Measurements from ENCODE around the gene BRD8.

Gene BRD8, protein sequence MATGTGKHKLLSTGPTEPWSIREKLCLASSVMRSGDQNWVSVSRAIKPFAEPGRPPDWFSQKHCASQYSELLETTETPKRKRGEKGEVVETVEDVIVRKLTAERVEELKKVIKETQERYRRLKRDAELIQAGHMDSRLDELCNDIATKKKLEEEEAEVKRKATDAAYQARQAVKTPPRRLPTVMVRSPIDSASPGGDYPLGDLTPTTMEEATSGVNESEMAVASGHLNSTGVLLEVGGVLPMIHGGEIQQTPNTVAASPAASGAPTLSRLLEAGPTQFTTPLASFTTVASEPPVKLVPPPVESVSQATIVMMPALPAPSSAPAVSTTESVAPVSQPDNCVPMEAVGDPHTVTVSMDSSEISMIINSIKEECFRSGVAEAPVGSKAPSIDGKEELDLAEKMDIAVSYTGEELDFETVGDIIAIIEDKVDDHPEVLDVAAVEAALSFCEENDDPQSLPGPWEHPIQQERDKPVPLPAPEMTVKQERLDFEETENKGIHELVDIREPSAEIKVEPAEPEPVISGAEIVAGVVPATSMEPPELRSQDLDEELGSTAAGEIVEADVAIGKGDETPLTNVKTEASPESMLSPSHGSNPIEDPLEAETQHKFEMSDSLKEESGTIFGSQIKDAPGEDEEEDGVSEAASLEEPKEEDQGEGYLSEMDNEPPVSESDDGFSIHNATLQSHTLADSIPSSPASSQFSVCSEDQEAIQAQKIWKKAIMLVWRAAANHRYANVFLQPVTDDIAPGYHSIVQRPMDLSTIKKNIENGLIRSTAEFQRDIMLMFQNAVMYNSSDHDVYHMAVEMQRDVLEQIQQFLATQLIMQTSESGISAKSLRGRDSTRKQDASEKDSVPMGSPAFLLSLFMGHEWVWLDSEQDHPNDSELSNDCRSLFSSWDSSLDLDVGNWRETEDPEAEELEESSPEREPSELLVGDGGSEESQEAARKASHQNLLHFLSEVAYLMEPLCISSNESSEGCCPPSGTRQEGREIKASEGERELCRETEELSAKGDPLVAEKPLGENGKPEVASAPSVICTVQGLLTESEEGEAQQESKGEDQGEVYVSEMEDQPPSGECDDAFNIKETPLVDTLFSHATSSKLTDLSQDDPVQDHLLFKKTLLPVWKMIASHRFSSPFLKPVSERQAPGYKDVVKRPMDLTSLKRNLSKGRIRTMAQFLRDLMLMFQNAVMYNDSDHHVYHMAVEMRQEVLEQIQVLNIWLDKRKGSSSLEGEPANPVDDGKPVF

GRCh38 chr5:138178516-138179276, at the start of gene BRD8, which contains the start of gene KIF20A:
BRD8 (minus strand) TSS chr5:138178630; CDS start chr5:138178614, 16 bp downstream.
KIF20A (plus strand) TSS chr5:138179112; CDS start chr5:138179681, 569 bp downstream.
- Histone ChIP-seq H3K9me3 (ENCODE audit: insufficient read depth, low read length, severe bottlenecking) (no peaks in the 10 kb centered on the region), H3K79me2 (ENCODE audit: insufficient read depth, low read length) (peaks cover 77% of the 10 kb centered on the region), H2AFZ (ENCODE audit: low read depth, low read length) (peak within 1 kb of the TSS; percentile 95), H3K36me3 (ENCODE audit: insufficient read depth, low read length) (peaks cover 68% of the 10 kb centered on the region), H3K9ac (ENCODE audit: low read depth, low read length) (peak within 1 kb of the TSS; percentile 84), H3K27me3 (ENCODE audit: insufficient read depth, low read length, poor library complexity) (no peaks in the 10 kb centered on the region), H4K20me1 (ENCODE audit: insufficient read depth, low read length) (peaks cover 12% of the 10 kb centered on the region; the same call in 1 of the 2 replicates), H3K4me2 (ENCODE audit: insufficient read depth, low read length) (peak within 1 kb of the TSS; percentile 80), H3K27ac (ENCODE audit: low read length) (peak within 1 kb of the TSS; percentile 98), H3K4me1 (ENCODE audit: insufficient read depth, low read length) (peaks cover 42% of the 10 kb centered on the region), H3K4me3 (ENCODE audit: low read depth in 1 of 2, low read length in 2 of 2) (peak within 1 kb of the TSS; percentile 76 to 87)
- ATAC-seq (ENCODE audit: insufficient read depth, low read depth) (peak; percentile 86), DNase-seq (peak; percentile 95)
- TF ChIP-seq, protein P1, sequence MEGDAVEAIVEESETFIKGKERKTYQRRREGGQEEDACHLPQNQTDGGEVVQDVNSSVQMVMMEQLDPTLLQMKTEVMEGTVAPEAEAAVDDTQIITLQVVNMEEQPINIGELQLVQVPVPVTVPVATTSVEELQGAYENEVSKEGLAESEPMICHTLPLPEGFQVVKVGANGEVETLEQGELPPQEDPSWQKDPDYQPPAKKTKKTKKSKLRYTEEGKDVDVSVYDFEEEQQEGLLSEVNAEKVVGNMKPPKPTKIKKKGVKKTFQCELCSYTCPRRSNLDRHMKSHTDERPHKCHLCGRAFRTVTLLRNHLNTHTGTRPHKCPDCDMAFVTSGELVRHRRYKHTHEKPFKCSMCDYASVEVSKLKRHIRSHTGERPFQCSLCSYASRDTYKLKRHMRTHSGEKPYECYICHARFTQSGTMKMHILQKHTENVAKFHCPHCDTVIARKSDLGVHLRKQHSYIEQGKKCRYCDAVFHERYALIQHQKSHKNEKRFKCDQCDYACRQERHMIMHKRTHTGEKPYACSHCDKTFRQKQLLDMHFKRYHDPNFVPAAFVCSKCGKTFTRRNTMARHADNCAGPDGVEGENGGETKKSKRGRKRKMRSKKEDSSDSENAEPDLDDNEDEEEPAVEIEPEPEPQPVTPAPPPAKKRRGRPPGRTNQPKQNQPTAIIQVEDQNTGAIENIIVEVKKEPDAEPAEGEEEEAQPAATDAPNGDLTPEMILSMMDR (IDR thresholded peaks at IDR 0.05; ENCODE audit: borderline replicate concordance, extremely low read depth, low read length, poor library complexity, severe bottlenecking), result no peak
- no peak for TF ChIP-seq EZH2 (IDR thresholded peaks at IDR 0.05; ENCODE audit: borderline replicate concordance, low read depth, low read length, severe bottlenecking)

- no peak overlapping the region for H3K4me2 ChIP-seq (ENCODE audit: insufficient read depth, low read length)
- peaks cover 10% of the 10 kb centered on the region for H3K9me3 ChIP-seq (ENCODE audit: insufficient read depth, low read length, severe bottlenecking)
- H3K4me1 ChIP-seq (ENCODE audit: insufficient read depth, low read length), result peaks cover 8% of the 10 kb centered on the region
- no peaks in the 10 kb centered on the region for H4K20me1 ChIP-seq (ENCODE audit: insufficient read depth, low read length)
- ATAC-seq (ENCODE audit: insufficient read depth, low read depth) (no peak), DNase-seq (no peak)
- no peaks in the 10 kb centered on the region for H3K36me3 ChIP-seq (ENCODE audit: insufficient read depth, low read length)
- no peaks in the 10 kb centered on the region for H3K27me3 ChIP-seq (ENCODE audit: insufficient read depth, low read length, poor library complexity)
- H3K9ac ChIP-seq (ENCODE audit: low read depth, low read length), result no peak overlapping the region
- H2AFZ ChIP-seq (ENCODE audit: low read depth, low read length), result no peak overlapping the region
- H3K4me3 ChIP-seq (ENCODE audit: low read depth in 1 of 2, low read length in 2 of 2), result no peak overlapping the region
- no peaks in the 10 kb centered on the region for H3K79me2 ChIP-seq (ENCODE audit: insufficient read depth, low read length)
- no peak for TF ChIP-seq EZH2 (IDR thresholded peaks at IDR 0.05; ENCODE audit: borderline replicate concordance, low read depth, low read length, severe bottlenecking)
- TF ChIP-seq, protein P1 (IDR thresholded peaks at IDR 0.05; ENCODE audit: borderline replicate concordance, extremely low read depth, low read length, poor library complexity, severe bottlenecking), result no peak
- H3K27ac ChIP-seq (ENCODE audit: low read length), result no peak overlapping the region
Measured at GRCh38 chr5:138226910-138227309, 48.5 kb upstream of the BRD8 start.

- no peak overlapping the region for H3K27ac ChIP-seq (ENCODE audit: low read length)
- no peak overlapping the region for H3K4me3 ChIP-seq (ENCODE audit: low read depth in 1 of 2, low read length in 2 of 2)
- no peak overlapping the region for H2AFZ ChIP-seq (ENCODE audit: low read depth, low read length)
- no peaks in the 10 kb centered on the region for H4K20me1 ChIP-seq (ENCODE audit: insufficient read depth, low read length)
- DNase-seq (no peak), ATAC-seq (ENCODE audit: insufficient read depth, low read depth) (no peak)
- H3K27me3 ChIP-seq (ENCODE audit: insufficient read depth, low read length, poor library complexity), result no peaks in the 10 kb centered on the region
- no peak overlapping the region for H3K9ac ChIP-seq (ENCODE audit: low read depth, low read length)
- H3K36me3 ChIP-seq (ENCODE audit: insufficient read depth, low read length), result no peaks in the 10 kb centered on the region
- H3K79me2 ChIP-seq (ENCODE audit: insufficient read depth, low read length), result no peaks in the 10 kb centered on the region
- no peak for TF ChIP-seq EZH2 (IDR thresholded peaks at IDR 0.05; ENCODE audit: borderline replicate concordance, low read depth, low read length, severe bottlenecking)
- TF ChIP-seq, protein P1 (IDR thresholded peaks at IDR 0.05; ENCODE audit: borderline replicate concordance, extremely low read depth, low read length, poor library complexity, severe bottlenecking), result no peak
- H3K4me2 ChIP-seq (ENCODE audit: insufficient read depth, low read length), result no peak overlapping the region
- peaks cover 10% of the 10 kb centered on the region for H3K9me3 ChIP-seq (ENCODE audit: insufficient read depth, low read length, severe bottlenecking)
- no peaks in the 10 kb centered on the region for H3K4me1 ChIP-seq (ENCODE audit: insufficient read depth, low read length)
Measured at GRCh38 chr5:138224712-138225111, 46.3 kb upstream of the BRD8 start.
